ENCODE results near the gene CORIN.
"Not testable (repeated sequence)": the region's sequence is repeated elsewhere in the genome, so short reads cannot be mapped to it uniquely, and the experiment has no call there.

Gene CORIN

GRCh38 chr4:47550357-47550756 is 287.5 kb downstream of the CORIN start:
- not testable (repeated sequence) for H3K9me3 ChIP-seq (ENCODE audit: control insufficient read depth in 2 of 2, low read length in 2 of 2); H3K27ac ChIP-seq (ENCODE audit: low read depth in 2 of 2, low read length in 2 of 2); H3K4me1 ChIP-seq (ENCODE audit: control insufficient read depth in 2 of 2, insufficient read depth in 2 of 2, low read length in 2 of 2); H3K9ac ChIP-seq (ENCODE audit: low read depth in 1 of 2, low read length in 2 of 2); H3K4me3 ChIP-seq (ENCODE audit: low read length in 2 of 2); H3K27me3 ChIP-seq (ENCODE audit: control insufficient read depth in 2 of 2, insufficient read depth in 2 of 2, low read length in 2 of 2); H3K36me3 ChIP-seq (ENCODE audit: control insufficient read depth in 2 of 2, insufficient read depth in 2 of 2, low read length in 2 of 2)
